Spleen (tissue), 7 donors: Measurements from ENCODE around the gene ALCAM.

Experiments used
- POLR2A ChIP-seq, 3 donors: fragments of 450-650 bp; IDR thresholded peaks; one replicate each; pipeline ENCODE4 v1.5.1; 2017; ENCODE audit warnings: antibody characterized with exemption in 3 of 3, mild to moderate bottlenecking in 1 of 3
- TF ChIP-seq, protein P1 (sequence below), 11 experiments: fragments of 200-600 bp in 7 of 11; fragments of 450-650 bp in 4 of 11; sonication (generic) in 4 of 11; IDR thresholded peaks in 8 of 11; conservative IDR thresholded peaks in 3 of 11; 1 replicate in 7 of 11; 2 replicates in 4 of 11; pipeline versions ENCODE4 v1.4.0 to v1.8.0; 2016 to 2021; ENCODE audit warnings: antibody characterized with exemption in 11 of 11, inconsistent platforms in 4 of 11, mild to moderate bottlenecking in 1 of 11
- donor health status: DM: no; HTN: no; CAD: no; lungs with moderate emphysema.
- donor health status: DM: no; HTN: no; CAD: no.
- donor health status: DM: no; HTN: no; CAD: no.

DNA sequence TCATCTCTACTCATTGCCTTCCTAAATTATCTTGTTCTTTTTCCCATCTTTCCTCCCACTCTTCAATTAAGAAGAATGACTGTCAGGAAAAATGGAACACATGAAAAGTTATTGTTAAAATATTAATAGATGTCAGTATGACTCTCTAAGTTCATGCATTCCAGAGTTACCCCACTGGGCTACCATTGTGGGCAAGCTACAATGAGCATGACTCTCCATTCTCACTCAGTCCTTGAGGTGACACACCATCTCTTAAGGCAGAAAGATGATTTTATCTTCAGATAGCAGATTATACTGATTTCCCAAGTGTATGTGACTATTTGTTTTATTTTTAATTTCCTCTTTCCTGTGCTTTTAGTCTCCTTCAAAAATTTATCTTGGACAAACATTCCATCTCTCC, 144.3 kb downstream of the ALCAM start:
- TF ChIP-seq, protein P1, sequence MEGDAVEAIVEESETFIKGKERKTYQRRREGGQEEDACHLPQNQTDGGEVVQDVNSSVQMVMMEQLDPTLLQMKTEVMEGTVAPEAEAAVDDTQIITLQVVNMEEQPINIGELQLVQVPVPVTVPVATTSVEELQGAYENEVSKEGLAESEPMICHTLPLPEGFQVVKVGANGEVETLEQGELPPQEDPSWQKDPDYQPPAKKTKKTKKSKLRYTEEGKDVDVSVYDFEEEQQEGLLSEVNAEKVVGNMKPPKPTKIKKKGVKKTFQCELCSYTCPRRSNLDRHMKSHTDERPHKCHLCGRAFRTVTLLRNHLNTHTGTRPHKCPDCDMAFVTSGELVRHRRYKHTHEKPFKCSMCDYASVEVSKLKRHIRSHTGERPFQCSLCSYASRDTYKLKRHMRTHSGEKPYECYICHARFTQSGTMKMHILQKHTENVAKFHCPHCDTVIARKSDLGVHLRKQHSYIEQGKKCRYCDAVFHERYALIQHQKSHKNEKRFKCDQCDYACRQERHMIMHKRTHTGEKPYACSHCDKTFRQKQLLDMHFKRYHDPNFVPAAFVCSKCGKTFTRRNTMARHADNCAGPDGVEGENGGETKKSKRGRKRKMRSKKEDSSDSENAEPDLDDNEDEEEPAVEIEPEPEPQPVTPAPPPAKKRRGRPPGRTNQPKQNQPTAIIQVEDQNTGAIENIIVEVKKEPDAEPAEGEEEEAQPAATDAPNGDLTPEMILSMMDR (IDR thresholded peaks at IDR 0.05 in 8 of 11, conservative IDR thresholded peaks at IDR 0.05 in 3 of 11), result no peak
- TF ChIP-seq POLR2A (IDR thresholded peaks at IDR 0.05), result no peak
